Renal pelvis (tissue), 12 donors: Measurements from ENCODE around the gene PRRG1. TPM values are rescaled to one million over a fixed set of nuclear protein-coding genes. Genes with fewer than 3 reads are reported as not detected.
A peak's percentile ranks its signal among the peaks of the same experiment; 100 is the strongest.
"Not testable (repeated sequence)": the region's sequence is repeated elsewhere in the genome, so short reads cannot be mapped to it uniquely, and the experiment has no call there.

Experiments
- DNase-seq: peaks from one replicate; pipeline ENCODE4 v3.0.0-alpha.2; 2013
- long read RNA-seq, 16 experiments: transcript quantifications; one replicate each; lab custom pipeline, GENCODE V29; 2026
- polyA plus RNA-seq, 3 donors: library from polyadenylated mRNA; unstranded; fragments of 120-200 nt; gene quantifications; one replicate each; pipeline ENCODE4 v1.2.1, GENCODE V29; 2013; ENCODE audit not compliant: insufficient read length in 3 of 3

The PRRG1 gene
- 10 to 100 TPM; 17.8 to 23.2 (median 21.0) TPM for polyA plus RNA-seq
- long read RNA-seq, donor 1, full-length matches to known transcripts: 4 of 4 reads
- long read RNA-seq, donor 1, partial matches to known transcripts: 0 of 4 reads
- long read RNA-seq, donor 1, other reads (novel, unspliced or antisense): 0 of 4 reads
- long read RNA-seq, donor 2, full-length matches to known transcripts: 8 of 8 reads
- long read RNA-seq, donor 2, partial matches to known transcripts: 0 of 8 reads
- long read RNA-seq, donor 2, other reads (novel, unspliced or antisense): 0 of 8 reads
- long read RNA-seq, donor 3, full-length matches to known transcripts: 8 of 8 reads
- long read RNA-seq, donor 3, partial matches to known transcripts: 0 of 8 reads
- long read RNA-seq, donor 3, other reads (novel, unspliced or antisense): 0 of 8 reads
- long read RNA-seq, donor 4, full-length matches to known transcripts: 7 of 7 reads
- long read RNA-seq, donor 4, partial matches to known transcripts: 0 of 7 reads
- long read RNA-seq, donor 4, other reads (novel, unspliced or antisense): 0 of 7 reads
- long read RNA-seq, donor 5, full-length matches to known transcripts: 7 of 7 reads
- long read RNA-seq, donor 5, partial matches to known transcripts: 0 of 7 reads
- long read RNA-seq, donor 5, other reads (novel, unspliced or antisense): 0 of 7 reads
- long read RNA-seq, donor 6, full-length matches to known transcripts: 8 of 13 reads
- long read RNA-seq, donor 6, partial matches to known transcripts: 5 of 13 reads
- long read RNA-seq, donor 6, other reads (novel, unspliced or antisense): 0 of 13 reads
- long read RNA-seq, donor 7, full-length matches to known transcripts: 14 of 27 reads
- long read RNA-seq, donor 7, partial matches to known transcripts: 13 of 27 reads
- long read RNA-seq, donor 7, other reads (novel, unspliced or antisense): 0 of 27 reads
- long read RNA-seq, donor 8, full-length matches to known transcripts: 4 of 4 reads
- long read RNA-seq, donor 8, partial matches to known transcripts: 0 of 4 reads
- long read RNA-seq, donor 8, other reads (novel, unspliced or antisense): 0 of 4 reads
- long read RNA-seq, donor 9, full-length matches to known transcripts: 12 of 12 reads
- long read RNA-seq, donor 9, partial matches to known transcripts: 0 of 12 reads
- long read RNA-seq, donor 9, other reads (novel, unspliced or antisense): 0 of 12 reads
- long read RNA-seq, donor 10, full-length matches to known transcripts: 7 of 7 reads
- long read RNA-seq, donor 10, partial matches to known transcripts: 0 of 7 reads
- long read RNA-seq, donor 10, other reads (novel, unspliced or antisense): 0 of 7 reads
- long read RNA-seq, donor 11, full-length matches to known transcripts: 1 of 1 reads
- long read RNA-seq, donor 11, partial matches to known transcripts: 0 of 1 reads
- long read RNA-seq, donor 11, other reads (novel, unspliced or antisense): 0 of 1 reads
- long read RNA-seq, donor 12, full-length matches to known transcripts: 11 of 11 reads
- long read RNA-seq, donor 12, partial matches to known transcripts: 0 of 11 reads
- long read RNA-seq, donor 12, other reads (novel, unspliced or antisense): 0 of 11 reads
- long read RNA-seq, donor 13, full-length matches to known transcripts: 4 of 4 reads
- long read RNA-seq, donor 13, partial matches to known transcripts: 0 of 4 reads
- long read RNA-seq, donor 13, other reads (novel, unspliced or antisense): 0 of 4 reads
- long read RNA-seq, donor 14, full-length matches to known transcripts: 8 of 8 reads
- long read RNA-seq, donor 14, partial matches to known transcripts: 0 of 8 reads
- long read RNA-seq, donor 14, other reads (novel, unspliced or antisense): 0 of 8 reads
- long read RNA-seq, donor 15, full-length matches to known transcripts: 8 of 8 reads
- long read RNA-seq, donor 15, partial matches to known transcripts: 0 of 8 reads
- long read RNA-seq, donor 15, other reads (novel, unspliced or antisense): 0 of 8 reads
- long read RNA-seq, donor 16, full-length matches to known transcripts: 4 of 4 reads
- long read RNA-seq, donor 16, partial matches to known transcripts: 0 of 4 reads
- long read RNA-seq, donor 16, other reads (novel, unspliced or antisense): 0 of 4 reads

- DNase-seq: peak; percentile 73
Observed at GRCh38 chrX:37349221-37350033, at the start of gene PRRG1. PRRG1 (plus strand) TSS chrX:37349364; CDS start chrX:37406250, 56,886 bp downstream.

DNA sequence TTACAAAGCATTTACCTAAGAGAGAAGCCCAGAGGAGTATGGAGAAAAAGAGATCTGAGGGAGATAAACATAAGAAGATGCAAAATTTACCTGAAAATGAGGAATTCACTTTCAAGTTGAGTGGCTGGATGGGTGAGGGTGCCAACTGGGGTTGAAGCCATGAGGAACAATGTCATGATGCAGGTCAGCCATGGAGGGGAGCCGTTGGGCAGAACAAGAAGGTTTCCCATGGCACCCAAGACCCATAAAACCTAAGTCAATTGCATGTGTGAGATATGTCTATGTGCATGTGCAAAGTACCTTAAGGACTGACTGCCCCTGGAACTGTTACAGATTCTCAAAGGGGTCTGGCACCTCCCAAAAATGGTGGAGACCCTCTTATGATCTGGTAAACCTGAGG lies 46.6 kb upstream of the PRRG1 start:
- no peak for DNase-seq

DNA sequence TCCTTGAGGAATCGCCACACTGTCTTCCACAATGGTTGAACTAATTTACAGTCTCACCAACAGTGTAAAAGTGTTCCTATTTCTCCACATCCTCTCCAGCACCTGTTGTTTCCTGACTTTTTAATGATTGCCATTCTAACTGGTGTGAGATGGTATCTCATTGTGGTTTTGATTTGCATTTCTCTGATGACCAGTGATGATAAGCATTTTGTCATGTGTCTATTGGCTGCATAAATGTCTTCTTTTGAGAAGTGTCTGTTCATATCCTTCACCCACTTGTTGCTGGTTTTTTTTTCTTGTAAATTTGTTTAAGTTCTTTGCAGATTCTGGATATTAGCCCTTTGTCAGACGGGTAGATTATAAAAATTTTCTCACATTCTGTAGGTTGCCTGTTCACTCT lies 43.9 kb upstream of the PRRG1 start:
- DNase-seq: not testable (repeated sequence)

DNA sequence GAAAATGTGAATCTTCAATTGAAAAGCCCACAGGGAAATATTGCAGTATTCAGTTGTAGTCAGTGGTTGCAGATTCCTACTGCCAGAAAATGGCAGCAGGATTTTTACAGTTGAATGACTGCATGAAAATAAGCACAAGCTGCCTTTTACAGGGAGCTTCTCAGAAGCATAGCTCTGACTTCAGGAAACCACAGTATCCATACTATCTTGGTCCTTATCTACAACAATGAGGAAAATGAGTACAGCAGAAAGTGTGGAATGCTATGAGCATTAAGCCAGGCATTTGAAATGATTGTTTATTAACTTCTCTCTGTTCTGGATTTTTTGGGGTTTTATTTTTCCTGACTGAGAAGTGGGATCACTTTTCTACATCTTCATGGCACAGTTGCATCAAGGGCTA lies 34.6 kb upstream of the PRRG1 start:
- no peak for DNase-seq

DNA sequence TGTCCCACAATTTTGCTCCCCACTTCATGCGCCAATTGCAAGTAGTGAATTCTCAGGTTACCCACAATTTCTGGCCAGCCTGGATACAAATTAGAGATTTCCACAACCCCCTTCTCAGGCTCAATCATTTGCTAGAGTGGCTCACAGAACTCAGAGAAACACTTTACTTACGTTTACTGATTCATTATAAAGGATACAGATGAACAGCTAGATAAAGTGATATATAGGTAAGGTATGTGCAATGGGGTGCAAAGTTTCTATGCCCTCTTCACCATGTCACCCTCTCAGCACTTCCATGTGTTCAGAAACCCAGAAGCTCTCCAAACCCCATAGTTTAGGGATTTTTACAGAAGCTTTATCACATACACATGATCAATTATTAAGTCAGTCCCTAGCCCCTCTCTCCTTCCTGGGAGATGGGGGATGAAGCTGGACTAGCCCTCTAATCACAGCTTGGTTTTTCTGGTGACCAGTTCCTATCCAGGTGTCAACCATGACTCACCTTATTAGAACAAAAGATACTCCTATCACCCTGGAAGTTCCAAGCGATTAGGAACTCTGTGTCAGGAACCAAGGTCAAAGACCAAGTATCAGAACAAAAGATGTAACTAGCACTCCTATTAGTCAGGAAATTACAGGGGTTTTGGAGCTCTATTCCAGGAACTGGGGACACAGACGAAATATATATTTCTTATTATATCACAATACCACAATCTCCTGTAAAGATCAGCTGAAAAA lies 33.5 kb upstream of the PRRG1 start:
- no peak for DNase-seq

GRCh38 chrX:37320541-37321203 lies 28.5 kb upstream of the PRRG1 start:
- DNase-seq: no peak

GRCh38 chrX:37330642-37331041 lies 18.5 kb upstream of the PRRG1 start:
- no peak for DNase-seq

DNA sequence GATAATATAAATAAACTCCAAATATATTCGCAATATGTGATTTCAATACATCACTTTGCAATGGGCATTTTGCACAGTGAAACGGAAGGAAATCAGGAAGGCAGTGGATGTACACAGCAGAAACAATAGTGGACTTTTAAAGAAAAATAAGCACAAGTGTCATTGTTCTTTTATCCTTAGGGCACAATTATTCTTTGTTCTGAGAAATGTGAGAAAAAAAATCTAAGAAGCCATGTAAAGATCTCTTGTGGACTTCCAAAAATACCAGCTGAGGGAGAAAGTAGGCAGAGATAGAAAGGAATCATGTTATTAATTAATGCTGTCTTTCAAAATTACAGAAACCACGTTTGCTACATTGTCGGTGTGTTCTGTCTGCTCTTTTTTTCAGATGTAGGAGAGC lies 17.6 kb upstream of the PRRG1 start:
- no peak for DNase-seq

DNA sequence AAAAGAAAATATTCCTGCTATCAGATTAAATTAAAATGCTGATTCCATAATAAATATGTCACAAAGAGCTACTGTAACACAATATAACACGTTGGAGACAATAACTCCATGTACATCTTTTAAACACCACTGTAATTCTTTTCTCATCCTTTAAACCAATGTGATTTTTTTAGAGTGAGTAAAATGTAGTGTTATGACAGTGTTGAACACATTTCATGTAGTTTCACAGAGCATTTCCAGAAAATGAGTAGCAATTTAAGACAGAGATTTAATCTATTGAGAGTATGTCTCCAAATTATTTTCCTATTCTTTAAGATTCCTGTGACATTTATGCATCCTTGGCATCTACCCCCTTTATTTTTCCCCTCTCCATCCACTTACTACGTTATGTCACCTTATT lies 17.1 kb upstream of the PRRG1 start:
- DNase-seq: no peak

GRCh38 chrX:37332987-37333658 lies 16.0 kb upstream of the PRRG1 start:
- DNase-seq: no peak

DNA sequence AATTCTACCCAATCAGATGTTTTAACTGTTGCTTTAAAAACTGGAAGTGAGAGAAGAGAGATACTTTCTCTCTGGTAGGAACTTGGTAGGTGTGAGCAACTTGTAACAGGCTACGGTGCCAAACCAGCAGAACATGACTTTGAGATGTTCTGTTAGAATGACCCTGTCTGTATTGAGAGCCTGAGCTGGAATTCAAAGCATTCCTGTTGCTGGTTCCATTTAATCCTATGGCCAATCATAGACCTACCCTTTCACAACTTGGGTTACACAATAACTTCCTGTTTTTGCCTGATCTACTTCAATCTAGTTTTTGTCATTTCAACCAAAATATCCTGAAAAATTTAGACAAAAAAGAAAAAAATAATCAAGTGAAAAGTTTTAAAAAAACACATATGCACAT lies 1.7 kb upstream of the PRRG1 start:
- no peak for DNase-seq

GRCh38 chrX:37348231-37348970 lies 763 bp upstream of the PRRG1 start:
- no peak for DNase-seq

GRCh38 chrX:37348971-37349220 lies 268 bp upstream of the PRRG1 start:
- DNase-seq: no peak

DNA sequence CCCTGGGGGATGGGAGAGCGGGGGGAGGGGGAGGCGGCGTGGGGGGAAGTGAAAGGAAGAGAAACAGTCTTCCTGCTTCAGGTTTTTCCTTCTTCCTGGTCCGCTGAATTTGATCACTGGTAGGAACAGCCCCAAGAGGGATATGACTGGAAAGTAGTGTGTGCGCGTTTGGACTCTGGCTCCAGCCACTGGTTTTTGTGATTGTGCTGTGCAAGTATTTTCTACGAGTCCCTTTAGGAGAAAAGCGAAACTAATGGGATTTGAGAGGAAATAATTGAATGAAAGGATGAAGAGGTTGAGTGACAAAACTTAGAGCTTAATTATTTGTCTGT lies 836 bp downstream of the PRRG1 start:
- DNase-seq: no peak

DNA sequence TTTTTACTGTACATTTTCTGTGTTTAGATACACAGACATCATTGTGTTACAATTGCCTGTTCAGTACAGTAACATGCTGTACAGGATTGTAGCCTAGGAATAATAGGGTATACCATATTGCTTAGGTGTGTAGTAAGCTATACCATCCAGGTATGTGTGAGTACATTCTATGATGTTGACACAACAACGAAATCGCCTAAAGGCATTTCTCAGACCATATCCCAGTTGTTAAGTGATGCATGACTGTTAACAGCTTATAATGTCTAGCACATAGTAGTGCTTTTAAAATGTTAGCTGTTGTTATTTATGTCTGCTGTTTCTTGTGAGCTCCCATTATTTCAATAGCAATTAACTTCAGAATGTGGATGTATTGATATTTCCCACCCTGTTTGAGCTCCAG lies 4.5 kb downstream of the PRRG1 start:
- DNase-seq: no peak

GRCh38 chrX:37357436-37357835 lies 8.3 kb downstream of the PRRG1 start:
- DNase-seq: no peak

- DNase-seq: no peak
Observed at GRCh38 chrX:37361596-37361995, 12.4 kb downstream of the PRRG1 start.
